HG03045 (cell line): Measurements from ENCODE around the gene XRCC3.

ENCODE experiments used
- ATAC-seq: cut with Tn5 transposase; IDR thresholded peaks from one replicate; pipeline ENCODE4 v1.9.1; 2021; ENCODE audit warnings: mild to moderate bottlenecking, moderate library complexity; ENCODE audit not compliant: unreplicated experiment

Gene XRCC3

GRCh38 chr14:103707329-103708263 is 7.7 kb downstream of the XRCC3 start:
- no peak for ATAC-seq

DNA sequence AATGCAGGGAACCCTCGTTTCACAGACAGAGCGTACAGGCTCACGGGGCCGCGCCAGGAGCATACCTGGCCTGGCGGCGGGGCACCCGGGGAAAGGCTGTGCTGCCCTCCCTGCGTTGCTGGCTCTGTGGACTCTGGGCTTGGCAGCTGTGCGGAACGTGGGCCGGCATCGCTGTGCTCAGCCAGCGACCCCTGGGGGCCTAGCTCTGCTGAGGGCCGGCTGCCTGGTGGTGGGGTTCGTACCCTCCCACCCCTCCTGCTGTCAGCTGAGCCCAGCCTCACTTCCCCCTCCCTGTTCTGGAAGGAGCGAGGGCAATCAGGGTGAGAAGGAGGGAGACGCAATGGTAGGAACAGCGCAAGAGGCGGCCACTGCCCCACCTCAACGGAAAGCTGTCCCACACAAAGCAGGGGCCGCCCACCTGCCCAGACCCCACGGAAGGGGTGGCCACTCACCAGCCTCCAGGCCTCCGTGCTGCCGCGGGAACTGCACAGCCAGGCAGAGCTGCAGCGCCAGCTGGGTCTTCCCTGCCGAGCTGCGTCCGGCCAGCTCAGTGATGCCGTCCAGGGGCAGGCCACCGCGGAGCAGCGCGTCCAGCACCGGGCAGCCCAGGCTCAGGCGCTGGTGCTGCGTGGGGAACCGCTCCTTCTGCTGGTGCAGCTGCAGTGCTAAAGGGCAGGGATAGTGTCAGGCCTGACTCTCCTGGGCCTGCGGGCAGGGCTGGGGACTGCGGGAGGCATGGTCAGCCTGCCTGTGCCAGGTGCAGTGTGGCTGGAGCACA is 8.5 kb downstream of the XRCC3 start:
- ATAC-seq = no peak

GRCh38 chr14:103705504-103706284 is 9.6 kb downstream of the XRCC3 start:
- no peak for ATAC-seq

DNA sequence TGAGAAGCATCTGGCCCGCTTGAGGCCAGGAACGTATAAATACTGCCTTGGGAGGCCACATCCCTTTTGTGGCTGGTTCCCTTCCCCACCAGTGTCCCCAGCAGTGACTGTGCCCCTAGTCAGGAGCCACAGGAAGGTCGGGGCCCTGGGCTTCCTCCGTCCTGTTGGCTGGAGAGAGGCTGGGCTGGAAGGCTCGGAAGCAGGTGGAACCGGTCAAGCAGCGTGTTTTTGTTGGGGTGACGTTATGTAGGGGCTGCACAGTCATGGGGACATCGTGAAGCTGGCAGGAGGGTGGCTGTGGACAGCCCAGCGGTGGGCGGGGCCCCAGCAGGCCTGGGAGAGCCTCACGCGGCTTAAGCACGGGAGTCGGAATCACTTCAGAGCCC is 10.1 kb downstream of the XRCC3 start:
- no peak for ATAC-seq

- ATAC-seq = no peak
Measured at GRCh38 chr14:103704708-103705107, 10.5 kb downstream of the XRCC3 start.

- ATAC-seq = no peak
Measured at GRCh38 chr14:103703433-103704385, 11.5 kb downstream of the XRCC3 start.

DNA sequence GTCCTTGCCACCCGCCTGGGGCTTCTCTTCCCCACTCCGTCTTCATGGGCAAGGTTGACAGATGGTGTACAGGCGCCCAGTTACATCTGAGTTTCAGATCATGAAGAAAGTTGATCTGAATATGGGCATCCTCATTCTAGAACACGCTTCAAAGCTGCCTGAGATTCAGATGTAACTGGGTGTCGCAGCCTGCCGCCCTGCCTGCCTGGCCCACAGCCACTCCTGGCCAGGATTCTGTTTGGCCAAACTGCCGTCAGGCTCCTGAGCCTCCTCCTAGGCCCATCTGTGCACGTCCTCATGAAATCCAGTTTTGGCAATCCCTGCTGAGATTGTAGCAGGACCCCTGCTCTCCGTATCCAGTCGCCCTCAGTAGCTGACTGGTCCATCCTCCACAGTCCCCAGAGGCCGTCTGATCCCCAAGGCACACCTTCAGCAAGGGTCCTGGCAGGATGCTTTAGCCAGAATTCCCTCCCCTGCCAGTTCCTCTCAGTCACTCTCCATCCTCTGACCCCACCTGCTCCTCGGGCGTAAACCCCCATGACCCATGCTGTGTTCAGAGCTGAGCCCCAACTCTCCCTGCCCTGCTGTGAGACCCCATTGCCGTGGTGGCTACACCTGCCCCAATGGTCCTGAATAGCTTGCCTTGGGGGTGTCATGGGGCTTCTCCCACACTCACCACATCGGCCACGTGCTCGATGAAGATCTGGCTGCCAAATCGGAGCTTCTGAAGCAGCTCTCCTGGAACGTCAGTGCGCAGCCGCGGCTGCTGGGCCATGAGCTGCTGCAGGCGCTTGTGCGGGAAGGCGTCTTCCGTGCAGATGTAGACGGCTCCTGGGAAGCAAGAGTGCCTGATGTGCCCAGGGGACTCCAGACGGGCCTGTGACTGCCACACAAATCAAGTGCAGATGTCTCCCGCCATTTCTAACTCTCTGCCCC is 12.5 kb downstream of the XRCC3 start:
- no peak for ATAC-seq

GRCh38 chr14:103702095-103702494 is 13.2 kb downstream of the XRCC3 start:
- no peak for ATAC-seq

- no peak for ATAC-seq
Measured at GRCh38 chr14:103700753-103701490, 14.3 kb downstream of the XRCC3 start.

DNA sequence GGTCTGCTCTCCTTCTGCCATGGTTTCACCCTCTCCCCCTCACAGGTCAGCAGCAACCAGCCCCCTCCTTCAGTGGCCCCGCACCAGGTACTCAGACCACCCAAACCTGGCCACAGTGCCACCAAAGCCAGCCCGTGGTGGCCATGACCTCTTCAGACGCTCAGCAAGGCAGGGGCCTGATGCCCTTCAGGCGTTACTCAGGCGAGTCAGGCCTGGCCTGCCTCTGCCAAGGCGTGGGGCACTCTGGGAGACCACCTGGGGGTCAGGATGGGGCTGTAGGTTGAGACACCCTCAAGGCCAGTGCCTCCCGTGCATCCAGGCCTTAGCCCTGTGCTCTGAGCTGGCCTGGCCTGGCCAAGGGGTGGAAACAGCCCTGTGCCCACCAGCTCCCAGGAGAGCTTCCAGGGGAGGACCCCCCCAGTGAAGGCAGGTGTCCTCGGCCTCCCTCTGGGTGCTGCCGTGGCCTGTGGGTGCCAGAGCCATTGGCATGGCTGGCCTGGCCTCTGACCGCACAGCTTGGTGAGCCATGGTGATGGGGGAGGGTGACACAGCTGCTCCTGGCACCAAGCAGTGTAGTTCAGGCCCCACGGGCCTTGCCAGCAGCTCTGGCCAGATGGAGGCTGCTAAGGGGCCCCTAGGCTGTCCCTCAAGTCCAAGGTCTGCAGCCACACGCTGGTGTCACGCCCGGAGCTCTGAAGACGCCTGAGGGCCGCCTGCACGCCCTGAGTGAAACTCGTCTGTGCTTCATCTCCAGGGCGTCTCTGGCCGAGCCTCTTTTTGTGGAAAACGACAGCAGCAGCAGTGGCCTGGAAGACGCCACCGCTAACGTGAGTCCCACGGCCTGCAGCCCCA is 15.1 kb downstream of the XRCC3 start:
- ATAC-seq = no peak

DNA sequence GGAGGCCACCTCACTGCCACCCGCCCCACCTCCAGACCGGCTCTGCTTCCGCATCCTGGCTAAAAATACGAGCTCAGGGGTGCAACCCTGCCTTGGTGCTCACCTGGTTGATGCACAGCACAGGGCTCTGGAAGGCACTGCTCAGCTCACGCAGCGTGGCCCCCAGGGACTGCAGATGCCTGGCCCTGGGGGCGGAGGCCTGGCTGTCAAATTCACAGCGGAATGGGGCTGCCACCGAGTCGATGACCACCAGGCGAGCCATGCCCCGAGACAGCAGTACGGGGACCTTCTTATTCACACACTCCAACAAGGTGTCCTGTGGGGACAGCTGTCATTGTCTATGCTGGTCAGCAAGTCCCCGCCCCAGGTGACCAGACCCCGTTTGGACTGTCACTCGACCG is 16.0 kb downstream of the XRCC3 start:
- no peak for ATAC-seq

DNA sequence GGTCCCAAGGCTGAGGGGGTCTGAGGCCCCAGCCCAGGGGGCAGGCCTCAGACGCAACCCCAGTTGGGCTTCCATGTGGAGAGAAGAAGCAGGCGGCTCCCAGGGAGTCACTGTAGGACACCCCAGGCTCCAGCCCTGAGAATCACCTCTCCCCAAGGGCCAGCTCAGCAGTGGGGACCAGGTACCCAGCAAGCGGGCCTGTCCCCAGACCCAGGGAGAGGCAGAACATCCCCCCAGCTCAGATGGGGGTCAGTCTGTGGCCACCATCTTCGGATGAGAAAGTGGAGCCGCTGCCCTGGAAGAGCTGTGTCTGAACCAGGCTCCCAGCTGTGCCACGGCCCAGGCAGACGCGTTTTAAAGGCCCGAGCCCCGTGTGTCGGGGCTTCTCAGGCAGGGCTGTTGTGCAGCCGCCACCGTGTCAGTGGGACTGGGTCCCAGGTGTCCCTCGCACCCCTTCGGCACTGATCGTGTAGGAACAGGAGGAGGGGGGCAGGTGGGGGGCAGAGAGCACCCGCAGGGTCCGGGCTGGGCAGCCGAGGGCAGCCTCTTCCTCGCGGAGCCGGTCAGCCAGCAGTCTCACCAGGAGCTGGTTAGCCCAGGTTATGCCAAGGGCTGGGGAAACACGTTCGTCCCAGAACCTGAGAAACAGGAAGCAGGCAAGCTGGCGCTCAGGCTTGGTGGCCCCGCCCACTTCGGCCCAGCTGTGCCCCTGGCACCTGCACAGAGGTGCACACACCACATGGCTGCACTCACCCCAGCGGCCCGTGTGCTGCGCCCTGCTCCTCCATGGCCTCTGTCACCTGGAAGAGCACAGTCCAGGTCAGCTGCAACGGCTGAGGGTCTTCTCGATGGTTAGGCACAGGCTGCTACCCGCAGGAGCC is 16.6 kb downstream of the XRCC3 start:
- ATAC-seq = no peak

GRCh38 chr14:103697603-103698379 is 17.5 kb downstream of the XRCC3 start:
- ATAC-seq = no peak

- ATAC-seq = no peak
Measured at GRCh38 chr14:103697206-103697602, 18.0 kb downstream of the XRCC3 start.

DNA sequence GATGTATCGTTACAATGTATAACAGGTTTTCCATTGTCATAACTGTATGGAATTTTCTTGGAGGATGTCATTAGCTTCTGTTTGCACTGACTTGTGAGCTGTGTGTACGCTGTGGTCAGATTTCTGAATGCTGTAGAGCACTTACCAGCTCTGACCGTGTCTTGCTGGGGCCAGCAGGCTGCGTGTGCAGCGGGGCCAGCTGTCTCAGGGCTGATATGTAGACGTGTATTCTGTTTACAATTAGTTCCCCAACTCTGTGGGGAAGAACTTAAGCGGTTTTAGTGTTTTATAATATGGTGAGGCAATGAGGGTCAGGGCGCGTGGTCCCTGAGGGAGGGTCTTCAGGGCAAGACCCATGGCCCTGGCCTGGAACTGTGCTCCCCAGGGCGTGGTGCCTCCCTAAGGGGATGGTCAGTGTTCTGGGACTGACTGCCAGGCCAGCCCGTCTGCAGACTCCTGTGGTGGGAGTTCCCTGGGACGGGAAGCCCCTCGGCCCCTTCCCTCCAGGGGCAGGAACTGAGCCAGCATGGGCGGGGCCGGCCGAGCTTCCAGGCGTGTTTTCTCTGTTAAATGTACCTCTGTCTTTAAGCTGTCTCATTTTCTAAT is 18.7 kb downstream of the XRCC3 start:
- no peak for ATAC-seq
